Measurements from ENCODE around the gene FOXP3.

DNA sequence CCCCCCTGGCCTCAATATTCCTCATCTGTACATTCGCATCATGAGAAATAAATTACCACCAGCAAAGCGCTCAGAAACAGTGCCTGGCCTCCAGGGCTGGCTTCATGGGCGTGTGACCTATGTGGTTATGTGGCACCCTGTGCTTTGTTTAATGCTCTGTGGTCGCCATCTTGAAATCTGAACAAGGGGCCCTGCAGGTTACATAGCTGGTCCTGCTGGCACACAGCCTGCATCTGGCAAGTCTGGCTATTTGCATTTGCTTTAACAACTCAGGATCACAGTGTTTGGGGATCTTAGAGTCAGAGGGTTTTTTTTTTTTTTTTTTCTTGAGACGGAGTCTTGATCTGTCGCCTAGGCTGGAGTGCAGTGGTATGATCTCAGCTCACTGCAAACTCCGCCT lies 9.9 kb downstream of the FOXP3 start:
- TF ChIP-seq, protein P1, sequence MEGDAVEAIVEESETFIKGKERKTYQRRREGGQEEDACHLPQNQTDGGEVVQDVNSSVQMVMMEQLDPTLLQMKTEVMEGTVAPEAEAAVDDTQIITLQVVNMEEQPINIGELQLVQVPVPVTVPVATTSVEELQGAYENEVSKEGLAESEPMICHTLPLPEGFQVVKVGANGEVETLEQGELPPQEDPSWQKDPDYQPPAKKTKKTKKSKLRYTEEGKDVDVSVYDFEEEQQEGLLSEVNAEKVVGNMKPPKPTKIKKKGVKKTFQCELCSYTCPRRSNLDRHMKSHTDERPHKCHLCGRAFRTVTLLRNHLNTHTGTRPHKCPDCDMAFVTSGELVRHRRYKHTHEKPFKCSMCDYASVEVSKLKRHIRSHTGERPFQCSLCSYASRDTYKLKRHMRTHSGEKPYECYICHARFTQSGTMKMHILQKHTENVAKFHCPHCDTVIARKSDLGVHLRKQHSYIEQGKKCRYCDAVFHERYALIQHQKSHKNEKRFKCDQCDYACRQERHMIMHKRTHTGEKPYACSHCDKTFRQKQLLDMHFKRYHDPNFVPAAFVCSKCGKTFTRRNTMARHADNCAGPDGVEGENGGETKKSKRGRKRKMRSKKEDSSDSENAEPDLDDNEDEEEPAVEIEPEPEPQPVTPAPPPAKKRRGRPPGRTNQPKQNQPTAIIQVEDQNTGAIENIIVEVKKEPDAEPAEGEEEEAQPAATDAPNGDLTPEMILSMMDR (IDR thresholded peaks at IDR 0.05): no peak
- no peak for TF ChIP-seq POLR2A (IDR thresholded peaks at IDR 0.05)

All from vagina (tissue), 2 donors.